Right lobe of liver (tissue), 6 donors: ENCODE measurements around the gene CDIP1. TPM values are rescaled to one million over a fixed set of nuclear protein-coding genes. Genes with fewer than 3 reads are reported as not detected.

Experiments
- ATAC-seq, 4 donors: fragments of 200-7000 bp; cut with Tn5 transposase; one replicate each; pipeline ENCODE4 v1.9.1; 2020; ENCODE audit warnings: mild to moderate bottlenecking in 4 of 4, moderate library complexity in 4 of 4
- DNase-seq, 3 donors: peaks; one replicate each; pipeline ENCODE4 v3.0.0-alpha.2; 2020
- H3K27ac ChIP-seq, 3 donors: fragments of 200-600 bp; one replicate each; pipeline ENCODE4 v1.8.0; 2022
- H3K27me3 ChIP-seq, 2 donors: fragments of 200-600 bp; one replicate each; pipeline ENCODE4 v1.8.0; 2022
- H3K36me3 ChIP-seq, 4 donors: fragments of 200-600 bp; sonication (generic) in 1 of 4; one replicate each; pipeline versions ENCODE4 v1.5.1 to v1.8.0; 2017 to 2022; ENCODE audit warnings: control low read depth in 1 of 4
- H3K4me1 ChIP-seq, 4 donors: fragments of 200-600 bp; sonication (generic) in 1 of 4; one replicate each; pipeline versions ENCODE4 v1.5.1 to v1.8.0; 2017 to 2022; ENCODE audit warnings: control low read depth in 1 of 4
- H3K4me3 ChIP-seq, 3 donors: fragments of 200-600 bp; one replicate each; pipeline ENCODE4 v1.8.0; 2022
- H3K9me3 ChIP-seq, 4 donors: fragments of 200-600 bp; sonication (generic) in 1 of 4; one replicate each; pipeline versions ENCODE4 v1.5.1 to v1.8.0; 2017 to 2022; ENCODE audit warnings: control low read depth in 1 of 4
- POLR2A ChIP-seq: fragments of 450-650 bp; IDR thresholded peaks from one replicate; pipeline ENCODE4 v1.6.1; 2017; ENCODE audit warnings: antibody characterized with exemption, mild to moderate bottlenecking
- WGBS: methylation state at CpG from one replicate; pipeline ENCODE4 v1.1.6; 2018; ENCODE audit warnings: low coverage, low lambda C conversion rate; ENCODE audit not compliant: insufficient coverage; ENCODE audit errors: missing lambda C conversion rate; 5-methylcytosine and 5-hydroxymethylcytosine counted together
- intact Hi-C, 2 donors: fragments of 100-400 bp; cut with DNase I; formaldehyde crosslinking; loops; one replicate each; pipeline versions ENCODE4 v1.11.2 to v1.14.1; 2022
- long read RNA-seq: library from polyadenylated mRNA; unstranded; transcript quantifications from one replicate; pipeline ENCODE4 v2.0.0, GENCODE V29; 2019
- total RNA-seq, 6 experiments: library from RNA; depleted of rRNA in 2 of 6; stranded (reverse); fragments of >200 nt in 2 of 6; fragmentation: NEBNext Ultra II Directional in 3 of 6; extraction: Animal tissue kit (Norgen Biotek cat#: 25700) in 3 of 6; gene quantifications; one replicate each; pipeline versions ENCODE4 v1.1.0 to v1.2.4, GENCODE V29; 2016 to 2023
- TF ChIP-seq, protein P1 (sequence below), 4 donors: fragments of 200-600 bp in 3 of 4; fragments of 450-650 bp in 1 of 4; IDR thresholded peaks; one replicate each; pipeline versions ENCODE4 v1.5.1 to v1.8.0; 2016 to 2022; ENCODE audit warnings: antibody characterized with exemption in 4 of 4, mild to moderate bottlenecking in 2 of 4
- donor health status: DM: no; HTN: yes; CAD: no.
- donor health status: DM: no; HTN: no; CAD: no.
- donor health status: DM: no; HTN: no; CAD: no.
- donor health status: DM: no; HTN: yes; CAD: no.
- donor health status: DM: no; HTN: yes; CAD: no.

The CDIP1 gene
- total RNA-seq: 10 to 100 TPM; 15.7 to 23.2 (median 18.4) TPM
- long read RNA-seq, partial matches to known transcripts: 0 of 2 reads
- long read RNA-seq, other reads (novel, unspliced or antisense): 2 of 2 reads

GRCh38 chr16:4538350-4539235, at the start of gene CDIP1:
Gene CDIP1 (minus strand): TSS chr16:4538773. CDS start chr16:4514130, 24,643 bp downstream.
- Histone ChIP-seq H3K27me3 (no peaks in the 10 kb centered on the region), H3K36me3 (no peaks in the 10 kb centered on the region), H3K4me1 (peaks cover 0 to 8% (median 0%) of the 10 kb centered on the region in 4 donors), H3K9me3 (peaks cover 0 to 5% (median 0%) of the 10 kb centered on the region in 4 donors), H3K27ac (peak within 1 kb of the TSS; percentile 92 to 94 (median 93)), H3K4me3 (peak within 1 kb of the TSS; percentile 74 to 87 (median 83))
- intact Hi-C loops: no loop called here
- DNase-seq (peak; percentile 98), ATAC-seq (peak; percentile 90 to 94 (median 92))
- TF ChIP-seq, protein P1, sequence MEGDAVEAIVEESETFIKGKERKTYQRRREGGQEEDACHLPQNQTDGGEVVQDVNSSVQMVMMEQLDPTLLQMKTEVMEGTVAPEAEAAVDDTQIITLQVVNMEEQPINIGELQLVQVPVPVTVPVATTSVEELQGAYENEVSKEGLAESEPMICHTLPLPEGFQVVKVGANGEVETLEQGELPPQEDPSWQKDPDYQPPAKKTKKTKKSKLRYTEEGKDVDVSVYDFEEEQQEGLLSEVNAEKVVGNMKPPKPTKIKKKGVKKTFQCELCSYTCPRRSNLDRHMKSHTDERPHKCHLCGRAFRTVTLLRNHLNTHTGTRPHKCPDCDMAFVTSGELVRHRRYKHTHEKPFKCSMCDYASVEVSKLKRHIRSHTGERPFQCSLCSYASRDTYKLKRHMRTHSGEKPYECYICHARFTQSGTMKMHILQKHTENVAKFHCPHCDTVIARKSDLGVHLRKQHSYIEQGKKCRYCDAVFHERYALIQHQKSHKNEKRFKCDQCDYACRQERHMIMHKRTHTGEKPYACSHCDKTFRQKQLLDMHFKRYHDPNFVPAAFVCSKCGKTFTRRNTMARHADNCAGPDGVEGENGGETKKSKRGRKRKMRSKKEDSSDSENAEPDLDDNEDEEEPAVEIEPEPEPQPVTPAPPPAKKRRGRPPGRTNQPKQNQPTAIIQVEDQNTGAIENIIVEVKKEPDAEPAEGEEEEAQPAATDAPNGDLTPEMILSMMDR (IDR thresholded peaks at IDR 0.05): peak in 2 of 4 donors; percentile 3 to 16
- TF ChIP-seq POLR2A: peak; percentile 96
- WGBS: 13% methylated on average over 15 of the region's 67 CpGs

DNA sequence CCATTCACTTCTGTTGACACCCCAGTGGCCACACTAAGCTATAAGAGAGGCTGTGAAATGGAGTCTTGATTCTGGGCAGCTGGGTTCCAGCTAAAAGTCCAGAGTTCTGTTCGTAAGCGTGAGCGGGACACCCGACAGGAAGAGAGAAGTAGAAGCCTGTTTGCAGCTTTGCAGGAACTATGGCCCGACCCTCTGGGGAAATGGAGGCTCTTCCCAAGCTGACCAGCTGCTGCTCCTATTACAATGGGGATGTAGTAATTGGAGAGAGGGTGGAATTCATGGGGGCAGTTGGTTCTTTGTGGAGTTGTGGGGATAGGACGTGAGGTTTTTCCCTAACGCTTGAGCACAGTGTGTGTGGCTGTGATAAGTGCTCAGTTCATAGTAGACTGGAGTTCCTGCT, 47.7 kb upstream of the CDIP1 start:
- H3K4me1 ChIP-seq: no peaks in the 10 kb centered on the region
- no peak overlapping the region for H3K27ac ChIP-seq
- DNase-seq (no peak), ATAC-seq (no peak)
- 35% methylated on average over 5 of the region's 7 CpGs for WGBS
- intact Hi-C loops: no loop called here
- H3K9me3 ChIP-seq: no peaks in the 10 kb centered on the region
- H3K4me3 ChIP-seq: no peak overlapping the region
- TF ChIP-seq, protein P1 (IDR thresholded peaks at IDR 0.05): no peak
- TF ChIP-seq POLR2A: no peak
- H3K36me3 ChIP-seq: no peaks in the 10 kb centered on the region
- no peaks in the 10 kb centered on the region for H3K27me3 ChIP-seq

- ATAC-seq: no peak
- intact Hi-C loops: no loop called here
- Histone ChIP-seq H3K27me3 (no peaks in the 10 kb centered on the region), H3K4me1 (no peaks in the 10 kb centered on the region), H3K9me3 (no peaks in the 10 kb centered on the region), H3K27ac (no peak overlapping the region), H3K36me3 (no peaks in the 10 kb centered on the region), H3K4me3 (no peak overlapping the region)
- TF ChIP-seq POLR2A: no peak
- TF ChIP-seq, protein P1 (IDR thresholded peaks at IDR 0.05): no peak
- WGBS: 78% methylated on average over 3 of the region's 4 CpGs
- DNase-seq: no peak
These were observed 45.3 kb upstream of the CDIP1 start for GRCh38 chr16:4583906-4584305.

DNA sequence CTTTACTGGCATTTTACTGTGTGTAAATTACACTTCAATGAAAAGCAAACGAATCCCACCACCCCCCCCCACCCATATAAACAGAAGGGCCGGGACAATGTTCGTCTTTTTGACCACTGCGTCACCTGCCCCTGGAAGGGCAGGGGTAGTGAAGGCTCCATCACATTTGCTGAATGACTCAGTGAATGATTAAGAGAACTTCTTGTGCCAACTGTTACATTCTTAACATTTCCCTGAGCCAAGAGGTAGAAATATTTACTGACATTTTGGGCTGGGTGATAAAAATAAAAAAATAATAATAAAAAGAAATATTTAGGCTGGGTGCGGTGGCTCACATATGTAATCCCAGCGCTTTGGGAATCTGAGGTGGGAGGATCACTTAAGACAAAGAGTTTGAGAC, 41.7 kb upstream of the CDIP1 start:
- no peak for TF ChIP-seq POLR2A
- TF ChIP-seq, protein P1 (IDR thresholded peaks at IDR 0.05): no peak
- H3K9me3 ChIP-seq: no peaks in the 10 kb centered on the region
- WGBS: 55% methylated on average over 6 of the region's 6 CpGs
- intact Hi-C loops: no loop called here
- no peaks in the 10 kb centered on the region for H3K27me3 ChIP-seq
- no peaks in the 10 kb centered on the region for H3K4me1 ChIP-seq
- no peak overlapping the region for H3K4me3 ChIP-seq
- H3K27ac ChIP-seq: no peak overlapping the region
- H3K36me3 ChIP-seq: no peaks in the 10 kb centered on the region
- DNase-seq: no peak
- ATAC-seq: no peak
